Stimulated activated CD8-positive, alpha-beta memory T cell treated with anti-CD3 and anti-CD28 coated beads, Interleukin-15, amount 100 ng/mL, for 4 hours (primary cell): ENCODE measurements around the gene ROR2.

Source experiments
- DNase-seq, 2 donors: peaks; one replicate each; pipeline ENCODE4 v3.0.0-alpha.2; 2020; ENCODE audit warnings: low read depth in 2 of 2

The ROR2 gene

DNA sequence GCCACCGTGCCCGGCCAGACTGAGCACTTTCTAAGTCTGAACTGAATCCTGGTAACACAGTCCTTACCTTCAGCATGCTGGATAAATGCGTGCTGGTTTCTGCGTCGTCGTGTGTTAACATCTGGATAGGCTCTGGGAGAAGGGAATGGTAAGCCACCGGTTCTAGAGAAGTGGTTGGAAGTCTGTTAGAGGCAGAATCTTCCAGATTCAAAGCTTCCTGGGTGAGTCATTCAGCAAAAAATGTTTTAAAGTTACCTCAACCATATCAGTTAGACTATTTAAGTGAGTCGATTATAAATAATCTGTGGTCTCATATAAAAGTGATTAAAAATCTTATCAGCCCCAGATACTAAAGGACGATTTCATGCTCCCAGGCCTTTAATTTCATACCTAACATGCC is 269.9 kb downstream of the ROR2 start:
- DNase-seq: no peak

GRCh38 chr9:91678807-91679580 is 271.0 kb downstream of the ROR2 start:
- DNase-seq: no peak

GRCh38 chr9:91677822-91678436 is 272.1 kb downstream of the ROR2 start:
- DNase-seq: no peak

DNA sequence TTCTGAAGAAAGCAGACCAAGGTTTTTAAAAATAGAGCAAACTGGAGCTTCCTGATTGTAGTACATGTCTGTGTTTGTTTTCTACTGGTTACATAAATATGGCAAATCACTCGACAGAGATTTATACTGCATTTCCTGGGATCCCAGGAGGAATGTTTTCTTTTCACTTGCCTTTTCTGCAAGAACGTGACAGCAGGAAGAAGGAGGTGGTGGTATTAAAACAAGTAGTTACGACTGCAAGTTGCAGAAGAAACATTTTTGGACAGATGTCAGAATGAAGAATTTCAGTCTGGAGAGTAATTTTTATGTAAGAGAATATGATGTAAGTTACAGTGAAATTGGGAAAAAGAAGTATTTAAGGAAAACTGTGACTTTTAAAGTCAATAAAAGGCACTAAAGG is 272.7 kb downstream of the ROR2 start:
- no peak for DNase-seq

DNA sequence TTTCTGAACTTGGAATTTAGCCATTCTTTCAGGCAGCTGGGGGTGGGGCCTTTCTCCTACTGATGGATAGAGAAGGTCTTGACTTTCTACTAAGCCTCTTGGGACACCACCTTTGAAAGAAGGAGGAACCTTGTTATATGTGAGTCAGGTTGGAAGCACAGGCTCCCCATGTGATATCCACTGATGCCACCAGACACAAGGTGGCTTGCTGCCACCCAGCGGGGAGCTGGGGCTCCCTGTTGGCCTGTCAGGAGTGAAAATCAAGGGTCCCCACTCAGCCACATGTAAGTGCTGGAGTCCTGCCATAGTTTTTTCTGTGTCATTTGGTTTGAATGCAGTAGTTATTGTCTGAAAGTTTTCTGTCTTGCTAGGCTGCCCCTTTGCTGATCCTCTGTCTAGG is 274.0 kb downstream of the ROR2 start:
- no peak for DNase-seq

DNA sequence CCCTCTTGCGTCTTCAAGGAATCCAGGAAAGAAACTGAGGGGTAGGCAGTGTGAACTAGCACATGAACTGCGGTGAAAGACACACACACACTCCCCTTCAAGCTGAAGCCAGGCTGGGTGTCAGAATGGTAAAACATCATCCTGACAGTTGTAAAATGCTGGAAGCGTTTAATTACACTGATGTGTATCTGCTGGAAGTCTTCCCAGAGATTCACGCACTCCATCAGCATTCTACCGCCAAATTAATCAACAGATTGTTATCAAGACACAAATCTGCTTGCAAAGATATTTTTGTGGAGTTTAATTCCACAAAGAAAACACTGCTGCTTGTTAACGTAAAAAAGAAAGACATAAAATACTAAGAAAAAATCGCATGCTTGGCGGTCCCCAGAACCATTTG is 285.4 kb downstream of the ROR2 start:
- DNase-seq: no peak

GRCh38 chr9:91663858-91664257 is 286.2 kb downstream of the ROR2 start:
- DNase-seq: no peak

GRCh38 chr9:91661451-91661850 is 288.6 kb downstream of the ROR2 start:
- DNase-seq: no peak

DNA sequence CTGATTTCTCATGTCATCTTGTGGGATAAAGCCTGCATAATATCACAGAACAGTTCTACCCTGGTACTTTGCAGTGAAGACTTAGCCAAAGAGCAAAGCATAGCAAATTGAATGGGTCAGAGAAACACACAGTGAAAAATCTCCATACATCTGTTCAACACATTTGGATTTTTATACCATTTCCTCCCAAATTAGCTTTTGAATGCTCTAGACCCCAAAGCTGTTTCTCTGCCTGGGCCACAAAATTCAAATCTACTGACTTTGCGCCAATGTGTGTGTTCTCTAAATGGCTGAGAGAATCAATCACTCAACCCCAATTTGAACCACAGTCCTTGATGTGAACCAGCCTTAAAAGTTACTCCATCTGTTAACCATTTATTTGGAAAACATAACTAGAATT is 289.5 kb downstream of the ROR2 start:
- no peak for DNase-seq

DNA sequence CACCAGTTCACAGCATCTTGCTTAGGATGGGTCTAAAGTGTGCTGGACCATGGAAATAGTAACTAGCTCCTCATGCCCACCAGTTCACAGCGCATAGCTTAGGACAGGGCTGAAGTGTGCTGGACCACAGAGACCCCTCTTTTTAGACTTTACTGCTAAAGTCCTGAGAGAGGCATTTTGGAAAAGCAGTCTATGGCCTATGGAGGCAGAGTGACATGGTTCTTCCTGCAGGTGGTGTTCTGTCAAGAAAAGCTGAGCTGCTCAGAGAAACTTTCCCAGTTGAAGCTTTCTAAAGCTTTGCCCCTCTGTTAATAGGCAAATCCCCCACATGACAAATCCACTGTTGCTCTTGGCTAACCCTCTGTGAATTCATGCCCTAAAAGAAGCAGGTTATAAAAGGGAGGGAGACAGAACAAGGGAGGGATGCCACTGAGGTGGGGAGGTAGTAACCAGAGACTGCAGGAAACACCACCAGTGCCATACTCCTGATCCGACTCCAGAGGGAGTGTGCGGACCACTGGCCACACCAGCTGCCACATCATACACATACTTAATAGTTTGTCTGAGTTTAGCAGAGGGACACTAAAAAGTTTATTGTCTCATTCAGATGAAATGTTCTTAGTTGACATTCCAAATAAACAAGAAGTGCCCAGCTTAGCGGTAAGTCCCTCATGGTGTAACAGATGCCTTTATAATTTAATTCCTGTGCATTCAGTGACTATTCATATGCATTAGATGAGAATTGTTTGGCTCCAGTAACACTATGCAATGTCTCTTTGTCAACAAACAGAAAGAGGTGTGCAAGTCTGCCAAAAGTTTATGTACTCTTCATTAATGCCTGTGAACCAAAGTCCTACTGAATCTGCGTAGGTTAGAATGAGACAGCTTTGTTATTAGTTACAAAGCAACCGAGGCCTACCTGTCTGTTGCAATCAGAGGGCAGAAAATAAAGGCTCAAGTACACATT is 290.2 kb downstream of the ROR2 start:
- DNase-seq: no peak

- no peak for DNase-seq
These were observed 291.4 kb downstream of the ROR2 start for GRCh38 chr9:91658513-91659105.

GRCh38 chr9:91657501-91657900 is 292.5 kb downstream of the ROR2 start:
- no peak for DNase-seq

DNA sequence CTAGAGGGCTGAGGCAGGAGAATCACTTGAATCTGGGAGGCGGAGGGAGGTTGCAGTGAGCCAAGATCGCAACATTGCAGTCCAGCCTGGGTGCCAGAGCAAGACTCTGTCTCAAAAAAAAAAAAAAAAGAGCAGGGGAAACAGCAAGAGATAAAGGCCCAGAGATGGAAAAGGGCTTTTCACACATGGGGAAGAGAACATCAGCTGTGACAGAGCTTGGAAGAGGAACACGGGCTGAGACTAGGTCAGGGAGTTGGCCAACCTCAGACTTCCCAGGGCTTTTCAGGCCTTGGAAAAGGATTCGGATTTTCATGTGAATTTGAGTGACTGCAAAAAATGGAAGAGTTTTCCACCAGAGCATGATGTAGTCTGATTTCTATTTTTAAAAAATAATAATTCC is 294.4 kb downstream of the ROR2 start:
- no peak for DNase-seq

- no peak for DNase-seq
These were observed 294.8 kb downstream of the ROR2 start for GRCh38 chr9:91655215-91655614.

DNA sequence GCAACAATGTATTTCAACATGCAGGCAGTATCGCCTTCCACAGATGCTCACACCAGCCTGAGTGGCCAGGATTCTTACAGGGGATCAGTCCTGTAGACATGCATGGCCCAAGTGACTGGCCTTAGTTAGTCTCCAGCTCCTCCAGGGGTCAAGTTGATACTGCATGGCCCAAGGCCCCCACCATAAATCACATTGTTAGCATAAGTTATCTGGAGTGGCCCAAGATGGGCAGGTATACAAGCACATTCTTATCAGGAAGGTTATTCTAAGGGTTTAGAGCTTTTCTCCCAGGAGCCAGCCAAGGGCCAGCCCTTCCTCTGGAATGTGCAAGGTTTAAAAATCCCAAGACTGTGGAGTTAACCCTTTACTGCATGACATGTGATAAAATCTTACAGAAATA is 295.5 kb downstream of the ROR2 start:
- DNase-seq: no peak

DNA sequence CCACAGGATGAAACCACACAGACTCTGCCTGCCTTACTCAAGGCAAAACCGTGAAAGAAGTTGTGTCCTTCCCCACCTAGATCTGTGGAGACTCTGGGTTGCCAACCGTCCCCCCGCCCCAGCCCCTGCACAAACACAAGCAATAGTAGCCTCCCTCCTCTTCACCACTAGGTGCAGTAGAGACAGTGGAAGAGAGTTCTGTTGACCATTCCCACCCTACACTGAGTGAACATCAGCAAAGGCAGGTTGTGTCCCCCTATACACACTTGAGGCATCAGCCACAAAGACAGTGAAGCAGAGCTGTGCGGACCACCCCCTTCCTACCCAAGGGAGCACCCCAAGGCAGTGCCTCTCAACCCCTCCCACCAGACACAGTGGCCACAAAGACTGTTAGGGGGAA is 302.7 kb downstream of the ROR2 start:
- no peak for DNase-seq

DNA sequence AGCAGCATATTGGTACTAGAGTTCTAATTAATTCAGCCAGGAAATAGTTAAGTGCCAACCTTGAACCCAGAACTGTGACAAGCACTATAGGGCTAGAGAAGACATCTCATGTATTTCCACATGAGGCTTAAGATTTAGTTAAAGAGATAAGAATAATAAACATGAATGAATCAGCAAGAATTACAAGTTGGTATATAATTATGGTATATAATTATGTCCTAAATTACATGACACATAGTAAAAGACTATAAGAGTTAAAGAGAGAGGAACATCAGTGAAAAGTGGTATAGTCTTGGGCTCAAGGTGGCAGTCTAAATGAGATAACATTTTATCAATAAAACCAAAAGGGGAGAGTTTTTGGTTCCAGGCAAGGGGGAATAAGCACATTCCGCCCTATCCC is 303.3 kb downstream of the ROR2 start:
- no peak for DNase-seq

DNA sequence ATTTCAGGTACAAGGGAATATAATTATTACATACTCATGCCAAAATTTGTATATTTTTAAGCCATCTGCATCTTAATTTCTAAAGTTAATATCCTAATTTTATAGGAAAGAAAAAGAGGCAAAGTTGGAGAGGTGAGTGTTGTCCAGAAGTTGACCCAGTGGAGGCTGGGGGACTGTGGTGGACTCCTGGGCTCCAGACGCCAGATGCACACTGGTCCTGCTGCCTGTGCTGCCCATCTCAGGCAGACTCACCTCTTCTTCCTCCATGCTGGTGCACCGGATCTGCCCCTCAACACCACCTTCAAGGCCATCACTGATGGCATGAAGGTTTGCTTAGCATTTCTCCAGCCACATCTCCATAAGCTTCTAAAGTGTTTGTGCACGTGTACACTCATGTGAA is 305.6 kb downstream of the ROR2 start:
- DNase-seq: no peak

GRCh38 chr9:91643481-91644077 is 306.4 kb downstream of the ROR2 start:
- DNase-seq: no peak

DNA sequence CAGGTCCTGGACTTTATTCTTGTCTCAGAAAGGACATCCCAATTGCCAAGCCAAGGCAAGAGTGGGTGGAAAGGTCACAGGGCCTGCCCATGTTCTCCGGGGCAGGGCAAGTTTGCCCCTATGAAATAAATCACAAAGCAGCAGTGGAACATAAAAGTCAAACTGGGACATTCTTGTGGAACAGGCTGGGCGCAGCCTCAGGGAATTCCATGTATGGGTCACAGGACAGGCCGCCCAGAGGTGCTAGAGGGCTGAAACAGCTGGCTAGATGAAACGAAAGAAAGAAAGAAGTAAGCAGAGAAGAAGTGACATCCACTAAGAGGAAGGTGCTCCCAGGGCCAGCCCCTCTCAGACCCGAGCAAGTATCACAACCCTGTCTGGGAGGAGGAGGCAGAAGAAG is 307.3 kb downstream of the ROR2 start:
- DNase-seq: no peak

DNA sequence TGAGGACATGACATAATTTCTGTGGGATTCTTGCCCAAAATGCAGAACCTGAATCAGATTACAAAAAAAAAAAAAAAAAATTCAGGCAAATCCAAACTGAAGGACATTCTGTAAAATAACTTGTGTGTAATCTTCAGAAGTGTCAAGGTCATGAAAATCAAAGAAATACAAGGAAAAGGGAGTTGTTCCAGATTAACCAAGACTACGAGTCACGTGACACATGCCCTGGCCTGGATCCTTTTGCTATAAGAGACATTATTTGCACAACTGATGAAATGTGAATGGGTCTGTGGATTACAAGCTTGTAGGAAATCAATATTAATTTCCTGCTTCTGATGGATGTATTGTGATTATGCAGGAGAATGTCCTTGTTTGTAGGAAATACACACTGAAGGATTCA is 309.6 kb downstream of the ROR2 start:
- DNase-seq: no peak

GRCh38 chr9:91639054-91639453 is 311.0 kb downstream of the ROR2 start:
- DNase-seq: no peak
